ENCODE results near the gene SHISA9. TPM values are rescaled to one million over a fixed set of nuclear protein-coding genes. Genes with fewer than 3 reads are reported as not detected.

The SHISA9 gene
- total RNA-seq, 1 donor from 2014 or later: 5.3 TPM

DNA sequence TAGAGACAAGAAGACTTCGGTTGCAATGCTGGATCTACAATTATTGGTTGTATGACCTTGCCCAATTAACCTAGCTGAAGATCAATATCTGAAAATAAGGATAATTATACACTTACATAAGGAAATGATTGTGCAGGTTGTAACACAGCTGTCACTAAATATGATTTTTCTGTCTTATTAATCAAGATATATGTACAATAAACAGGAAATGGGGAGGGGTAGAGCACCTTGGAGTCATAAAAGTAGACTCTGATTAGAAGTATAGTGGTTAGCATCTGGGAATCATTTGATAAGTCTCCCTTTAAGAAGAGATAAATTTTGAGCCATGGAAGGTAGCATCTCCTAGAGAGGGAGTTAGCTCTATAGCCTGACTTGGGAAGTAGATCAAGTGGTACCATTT lies 369.2 kb downstream of the SHISA9 start:
- Mint-ChIP-seq H3K9me3 (no peaks in the 10 kb centered on the region), H3K36me3 (no peaks in the 10 kb centered on the region), H3K27me3 (peaks cover 12% of the 10 kb centered on the region), H3K27ac (no peak overlapping the region), H3K4me1 (ENCODE audit: unreplicated experiment) (no peaks in the 10 kb centered on the region), H3K4me3 (no peak overlapping the region)
- TF ChIP-seq CTCF (conservative IDR thresholded peaks at IDR 0.05): no peak
- no peak for DNase-seq (ENCODE audit: extremely low spot score, unreplicated experiment)

DNA sequence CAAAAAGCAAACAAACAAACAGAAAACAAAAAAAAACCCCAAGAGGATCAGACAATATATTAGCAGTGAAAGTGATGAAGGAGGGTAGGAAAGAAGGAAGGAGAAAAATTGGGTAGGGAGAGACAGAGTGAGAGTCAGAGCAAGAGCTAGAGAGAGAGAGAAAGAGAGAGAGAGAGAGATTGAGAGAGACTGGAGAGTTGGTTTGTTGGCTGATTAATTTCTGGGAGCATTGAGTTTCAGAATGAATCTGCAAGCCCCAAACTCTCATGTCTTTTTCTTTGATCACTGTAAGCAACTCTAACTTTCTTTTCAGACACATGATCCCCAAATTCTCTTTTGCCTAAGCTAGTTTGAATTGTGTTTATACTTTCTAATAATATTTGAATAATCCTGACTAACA lies 388.1 kb downstream of the SHISA9 start:
- Mint-ChIP-seq H3K4me3 (no peak overlapping the region), H3K27me3 (peaks cover 3% of the 10 kb centered on the region), H3K36me3 (no peaks in the 10 kb centered on the region), H3K27ac (no peak overlapping the region), H3K4me1 (ENCODE audit: unreplicated experiment) (no peaks in the 10 kb centered on the region), H3K9me3 (no peaks in the 10 kb centered on the region)
- DNase-seq (ENCODE audit: extremely low spot score, unreplicated experiment): no peak
- TF ChIP-seq CTCF (conservative IDR thresholded peaks at IDR 0.05): no peak

Other genes with a start within 250 kb of the SHISA9 start
- gene CPPED1, start 97.7 kb upstream of the SHISA9 start, total RNA-seq (ENCODE audit: low replicate concordance): 15.2 and 17.4 TPM in 2 replicates

Measured in type B pancreatic cell (in vitro differentiated cells).